Astrocyte (in vitro differentiated cells and primary cell): ENCODE data around the gene SAYSD1.

ENCODE experiments used
- EZH2 ChIP-seq: IDR thresholded peaks from 2 replicates; pipeline ENCODE4 v1.6.1; 2012; ENCODE audit warnings: mild to moderate bottlenecking, low read length, inconsistent platforms; ENCODE audit not compliant: insufficient read depth
- TF ChIP-seq, protein P1 (sequence below): IDR thresholded peaks from 2 replicates; pipeline ENCODE4 v1.5.1; 2011; ENCODE audit warnings: low read depth, mild to moderate bottlenecking, inconsistent platforms, low read length, moderate library complexity; ENCODE audit not compliant: insufficient read depth

DNA sequence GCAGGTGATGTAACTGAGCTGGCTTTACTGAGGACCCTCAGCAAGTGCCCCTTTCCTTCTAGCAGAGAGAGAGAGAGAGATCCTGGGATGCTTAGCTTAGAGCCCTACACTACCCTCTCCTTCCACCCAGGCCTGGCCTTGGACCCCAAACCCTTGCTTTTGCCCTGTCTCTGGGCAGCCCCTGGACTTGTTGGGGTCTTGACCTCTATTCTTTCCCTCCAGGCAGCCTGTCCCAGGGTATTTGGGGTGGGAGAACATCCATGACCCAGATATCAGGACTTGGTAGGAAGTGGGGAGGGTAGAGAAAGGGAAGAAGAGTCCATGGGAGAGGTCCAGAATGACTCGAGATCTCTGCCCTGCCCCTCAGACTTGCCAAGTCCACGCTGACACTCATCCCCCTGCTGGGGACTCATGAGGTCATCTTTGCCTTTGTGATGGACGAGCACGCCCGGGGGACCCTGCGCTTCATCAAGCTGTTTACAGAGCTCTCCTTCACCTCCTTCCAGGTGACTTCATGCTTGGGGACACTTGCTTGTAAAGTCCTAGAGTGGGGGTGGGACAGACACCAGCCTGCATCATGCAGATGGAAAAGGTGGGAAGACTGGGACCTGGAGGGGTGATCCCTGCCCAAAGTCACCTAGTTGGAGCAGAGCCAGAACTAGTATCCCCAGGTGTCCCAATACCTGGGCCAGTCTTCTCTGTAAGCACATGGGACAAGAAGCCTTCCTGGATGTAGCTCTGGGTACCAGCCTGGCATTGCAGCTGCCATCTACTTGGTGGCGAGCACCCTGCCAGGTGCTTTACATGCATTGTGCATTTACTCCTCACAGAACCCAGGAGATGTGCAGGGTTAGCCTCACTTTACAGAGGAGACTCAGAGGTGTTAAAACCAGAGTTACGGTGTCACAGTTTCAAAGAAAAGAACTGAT, 35.5 kb downstream of the SAYSD1 start:
- TF ChIP-seq, protein P1, sequence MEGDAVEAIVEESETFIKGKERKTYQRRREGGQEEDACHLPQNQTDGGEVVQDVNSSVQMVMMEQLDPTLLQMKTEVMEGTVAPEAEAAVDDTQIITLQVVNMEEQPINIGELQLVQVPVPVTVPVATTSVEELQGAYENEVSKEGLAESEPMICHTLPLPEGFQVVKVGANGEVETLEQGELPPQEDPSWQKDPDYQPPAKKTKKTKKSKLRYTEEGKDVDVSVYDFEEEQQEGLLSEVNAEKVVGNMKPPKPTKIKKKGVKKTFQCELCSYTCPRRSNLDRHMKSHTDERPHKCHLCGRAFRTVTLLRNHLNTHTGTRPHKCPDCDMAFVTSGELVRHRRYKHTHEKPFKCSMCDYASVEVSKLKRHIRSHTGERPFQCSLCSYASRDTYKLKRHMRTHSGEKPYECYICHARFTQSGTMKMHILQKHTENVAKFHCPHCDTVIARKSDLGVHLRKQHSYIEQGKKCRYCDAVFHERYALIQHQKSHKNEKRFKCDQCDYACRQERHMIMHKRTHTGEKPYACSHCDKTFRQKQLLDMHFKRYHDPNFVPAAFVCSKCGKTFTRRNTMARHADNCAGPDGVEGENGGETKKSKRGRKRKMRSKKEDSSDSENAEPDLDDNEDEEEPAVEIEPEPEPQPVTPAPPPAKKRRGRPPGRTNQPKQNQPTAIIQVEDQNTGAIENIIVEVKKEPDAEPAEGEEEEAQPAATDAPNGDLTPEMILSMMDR, result no peak
- no peak for TF ChIP-seq EZH2
